Activated CD4-positive, alpha-beta T cell treated with anti-CD3 and anti-CD28 coated beads, Interleukin-2, amount 50 U/mL, for 48 hours (primary cell): ENCODE results near the gene B3GNT5.

Experiments
- DNase-seq, 2 experiments: peaks; one replicate each; pipeline ENCODE4 v3.0.0-alpha.2; 2020

B3GNT5 gene

DNA sequence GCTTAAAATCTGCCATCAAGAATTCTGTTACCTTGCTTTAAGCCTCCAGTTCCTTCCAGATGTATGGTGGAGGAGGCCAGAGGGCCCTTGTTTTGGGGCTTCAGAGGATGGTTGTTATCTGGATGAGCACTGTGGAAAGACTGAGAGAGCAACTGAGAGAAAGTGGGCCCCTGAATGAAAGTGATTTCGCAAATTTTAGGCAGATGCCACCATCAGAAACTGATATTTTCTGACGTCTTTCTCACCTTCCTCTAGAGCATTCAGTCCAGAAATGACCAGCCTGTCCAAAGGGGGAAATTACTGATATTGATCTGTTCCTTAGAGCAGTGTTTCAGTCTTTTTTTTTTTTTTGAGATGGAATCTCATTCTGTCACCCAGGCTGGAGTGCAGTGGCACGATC is 13.4 kb downstream of the B3GNT5 start:
- peak in 1 of 2 experiments; percentile 46 for DNase-seq

DNA sequence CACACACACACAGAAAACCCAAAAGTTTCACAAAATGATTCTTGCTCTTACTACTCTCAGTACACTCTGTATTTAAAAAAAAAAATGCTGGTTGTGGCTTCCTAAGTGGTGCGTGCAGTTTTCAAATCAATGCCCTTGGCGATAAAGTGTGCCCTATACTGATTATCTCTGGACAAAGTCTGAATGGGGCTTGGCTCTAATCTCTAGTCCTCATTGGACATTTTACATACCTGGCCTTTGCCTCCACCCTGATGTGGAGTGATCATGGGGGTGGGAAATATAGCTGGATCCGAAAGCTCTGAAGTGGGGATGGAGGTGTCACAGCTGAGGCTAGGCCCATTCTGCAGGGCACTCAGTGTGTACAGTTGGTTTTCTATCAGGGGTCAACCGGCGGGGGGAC is 14.1 kb downstream of the B3GNT5 start:
- DNase-seq, result no peak

DNA sequence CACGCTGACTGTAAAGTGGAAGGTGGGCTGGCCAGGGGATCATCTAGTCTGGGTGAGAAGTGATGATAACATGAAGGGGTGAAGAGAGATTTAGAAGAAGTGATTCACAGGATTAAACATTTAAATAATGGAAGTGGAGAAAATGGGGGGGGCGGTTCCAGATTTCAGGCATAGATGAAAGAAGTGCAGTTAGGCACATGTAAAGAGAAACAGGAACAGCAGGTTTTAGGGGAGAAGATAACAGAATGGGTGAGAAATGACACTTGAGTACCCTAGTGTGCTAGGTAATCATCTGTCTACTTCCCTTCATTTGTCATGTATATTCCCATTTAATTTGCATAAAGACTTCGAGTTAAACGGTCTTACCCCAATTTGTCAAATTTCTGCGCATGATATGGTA is 15.3 kb downstream of the B3GNT5 start:
- DNase-seq, result peak in 1 of 2 experiments; percentile 29

DNA sequence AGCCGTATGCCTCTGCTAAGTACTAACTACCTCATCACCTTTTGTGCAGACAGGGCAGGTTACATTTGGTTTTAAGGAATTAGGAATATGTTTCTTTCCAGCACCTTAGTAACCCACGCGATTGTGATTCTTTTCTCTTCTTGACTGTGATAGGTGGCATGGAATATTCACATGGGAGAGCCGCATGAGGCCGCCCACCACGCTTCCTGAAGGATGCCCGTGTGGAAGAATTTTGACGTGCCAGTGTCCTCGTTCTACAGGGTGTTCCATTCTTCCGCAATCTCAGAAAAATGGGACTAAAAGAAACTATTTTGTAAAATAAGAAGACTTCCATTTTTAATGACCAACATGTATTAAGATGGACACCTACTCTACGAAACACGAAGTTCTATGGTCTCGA is 16.3 kb downstream of the B3GNT5 start:
- no peak for DNase-seq

DNA sequence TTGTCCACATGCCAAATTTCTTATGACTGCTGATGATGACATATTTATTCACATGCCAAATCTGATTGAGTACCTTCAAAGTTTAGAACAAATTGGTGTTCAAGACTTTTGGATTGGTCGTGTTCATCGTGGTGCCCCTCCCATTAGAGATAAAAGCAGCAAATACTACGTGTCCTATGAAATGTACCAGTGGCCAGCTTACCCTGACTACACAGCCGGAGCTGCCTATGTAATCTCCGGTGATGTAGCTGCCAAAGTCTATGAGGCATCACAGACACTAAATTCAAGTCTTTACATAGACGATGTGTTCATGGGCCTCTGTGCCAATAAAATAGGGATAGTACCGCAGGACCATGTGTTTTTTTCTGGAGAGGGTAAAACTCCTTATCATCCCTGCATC is 17.3 kb downstream of the B3GNT5 start:
- no peak for DNase-seq

DNA sequence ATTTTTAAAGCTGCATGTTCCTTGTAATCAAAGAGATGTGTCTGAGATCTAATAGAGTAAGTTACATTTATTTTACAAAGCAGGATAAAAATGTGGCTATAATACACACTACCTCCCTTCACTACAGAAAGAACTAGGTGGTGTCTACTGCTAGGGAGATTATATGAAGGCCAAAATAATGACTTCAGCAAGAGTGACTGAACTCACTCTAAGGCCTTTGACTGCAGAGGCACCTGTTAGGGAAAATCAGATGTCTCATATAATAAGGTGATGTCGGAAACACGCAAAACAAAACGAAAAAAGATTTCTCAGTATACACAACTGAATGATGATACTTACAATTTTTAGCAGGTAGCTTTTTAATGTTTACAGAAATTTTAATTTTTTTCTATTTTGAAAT is 19.1 kb downstream of the B3GNT5 start:
- DNase-seq, result no peak

DNA sequence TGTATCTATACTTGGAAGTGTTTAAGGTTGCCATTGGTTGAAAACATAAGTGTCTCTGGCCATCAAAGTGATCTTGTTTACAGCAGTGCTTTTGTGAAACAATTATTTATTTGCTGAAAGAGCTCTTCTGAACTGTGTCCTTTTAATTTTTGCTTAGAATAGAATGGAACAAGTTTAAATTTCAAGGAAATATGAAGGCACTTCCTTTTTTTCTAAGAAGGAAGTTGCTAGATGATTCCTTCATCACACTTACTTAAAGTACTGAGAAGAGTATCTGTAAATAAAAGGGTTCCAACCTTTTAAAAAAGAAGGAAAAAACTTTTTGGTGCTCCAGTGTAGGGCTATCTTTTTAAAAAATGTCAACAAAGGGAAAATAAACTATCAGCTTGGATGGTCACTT is 19.7 kb downstream of the B3GNT5 start:
- no peak for DNase-seq

DNA sequence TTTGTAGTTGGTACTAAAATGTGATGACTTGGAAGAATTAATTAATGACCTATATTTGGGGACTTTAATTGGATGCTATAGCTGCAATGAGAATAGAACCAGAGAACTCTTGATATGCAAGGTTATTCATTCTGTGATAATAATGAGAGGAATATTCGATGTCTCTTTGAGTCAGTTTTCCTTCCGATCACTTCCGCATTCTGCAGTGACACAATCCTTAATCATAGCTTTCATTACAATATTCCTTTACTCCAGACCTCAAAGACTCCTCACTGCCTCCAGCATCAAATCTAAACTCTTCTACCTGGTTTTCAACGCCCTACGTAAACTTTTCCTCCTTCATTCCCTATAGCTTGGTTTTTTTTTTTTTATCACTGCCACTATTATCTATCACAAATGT is 21.6 kb downstream of the B3GNT5 start:
- DNase-seq, result no peak

DNA sequence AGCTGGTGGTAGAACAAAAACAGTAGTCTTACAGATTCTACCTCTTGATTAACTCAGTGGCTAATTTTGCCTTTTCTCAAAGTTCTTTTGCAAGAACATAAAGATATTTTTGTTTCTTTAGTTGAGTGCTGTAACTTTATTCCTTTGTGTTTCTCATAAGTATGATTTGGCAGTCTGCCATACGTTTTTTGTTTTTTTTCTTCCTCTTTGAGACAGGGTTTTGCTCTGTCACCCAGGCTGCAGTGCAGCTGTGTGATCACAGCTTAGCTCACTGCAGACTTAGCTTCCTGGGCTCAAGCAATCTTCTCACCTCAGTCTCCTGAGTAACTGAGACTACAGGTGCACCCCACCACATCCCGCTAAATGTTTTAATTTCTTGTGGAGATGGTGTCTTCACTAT is 22.4 kb downstream of the B3GNT5 start:
- no peak for DNase-seq

DNA sequence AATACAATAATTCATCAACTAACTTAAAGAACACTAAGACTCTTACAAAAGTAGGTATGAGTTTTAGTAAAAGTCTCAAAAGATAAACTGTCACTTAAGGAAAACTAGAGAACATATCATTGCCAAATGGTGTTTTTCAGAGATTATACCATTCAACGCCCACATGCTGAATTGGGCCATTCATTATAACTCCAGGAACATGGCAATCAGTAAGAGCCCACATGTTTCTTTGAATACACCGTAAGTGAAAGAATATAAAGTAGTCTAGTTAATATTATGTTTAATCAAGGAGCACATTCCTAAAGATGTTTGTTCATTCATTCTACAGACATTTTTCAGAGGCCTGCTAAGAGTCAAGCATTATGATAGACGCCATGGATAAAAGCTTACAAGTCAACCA is 22.9 kb downstream of the B3GNT5 start:
- no peak for DNase-seq

DNA sequence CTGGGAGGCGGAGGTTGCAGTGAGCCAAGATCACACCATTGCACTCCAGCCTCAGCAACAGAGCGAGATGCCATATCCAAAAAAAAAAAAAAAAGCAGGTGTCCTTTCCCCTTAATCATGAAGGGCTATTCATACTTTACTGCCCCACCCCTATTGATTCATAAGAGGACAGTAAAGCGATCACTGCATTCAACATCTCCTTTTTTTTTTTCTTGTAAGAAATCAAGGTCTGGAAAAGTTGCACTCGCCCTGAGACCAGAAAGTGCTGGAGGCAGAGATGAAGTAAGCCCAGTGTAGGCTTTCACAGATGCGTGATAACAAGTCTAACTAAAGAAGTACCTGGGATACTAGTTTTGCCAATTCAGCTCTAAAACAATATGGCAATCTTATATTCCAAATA is 24.2 kb downstream of the B3GNT5 start:
- DNase-seq, result no peak

DNA sequence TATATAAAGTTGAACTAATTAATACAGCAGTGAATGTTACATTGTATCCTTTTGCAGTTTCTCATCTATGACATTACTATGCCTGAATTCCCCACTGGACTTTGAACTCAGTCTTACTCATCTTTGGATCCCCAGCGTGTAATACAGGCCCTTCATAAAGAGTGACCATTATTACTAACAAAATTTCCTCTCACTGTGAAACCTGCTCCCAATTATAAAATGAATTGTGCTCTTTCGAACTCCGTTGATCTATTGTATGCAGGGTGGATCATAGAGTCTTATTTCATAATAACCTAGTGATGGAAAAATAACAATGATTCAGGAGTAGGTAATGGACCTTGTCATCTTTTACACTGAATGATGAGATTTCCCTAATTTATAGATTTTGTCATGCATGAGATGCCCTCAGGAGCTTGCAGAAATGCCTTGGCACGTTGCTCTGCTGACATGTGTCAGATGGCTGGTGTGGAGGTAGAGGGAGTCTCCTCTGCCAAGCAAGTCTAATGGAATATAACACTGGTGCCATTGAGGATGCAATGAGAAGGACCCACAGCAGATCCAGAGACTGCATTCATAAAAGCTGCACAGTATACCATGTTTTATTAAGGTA is 25.5 kb downstream of the B3GNT5 start:
- no peak for DNase-seq

DNA sequence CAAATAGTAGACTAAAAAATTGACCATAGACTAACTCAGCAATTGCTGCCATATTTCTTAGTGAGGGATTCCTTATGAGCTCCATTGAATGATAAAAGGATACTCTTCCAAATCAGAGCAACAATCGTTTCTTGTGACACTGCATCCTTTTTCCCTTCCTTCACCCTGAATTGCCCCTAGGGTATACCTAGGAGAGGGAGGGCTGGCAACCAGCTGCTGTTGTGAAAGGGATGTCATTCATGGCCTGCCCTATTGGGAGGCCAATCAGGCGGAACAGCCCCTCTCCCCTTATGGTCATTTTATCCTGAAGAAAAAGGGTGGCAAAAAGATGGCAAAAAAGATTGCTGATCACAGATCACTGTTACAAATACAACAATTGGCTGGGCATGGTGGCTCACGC is 26.3 kb downstream of the B3GNT5 start:
- DNase-seq, result no peak

DNA sequence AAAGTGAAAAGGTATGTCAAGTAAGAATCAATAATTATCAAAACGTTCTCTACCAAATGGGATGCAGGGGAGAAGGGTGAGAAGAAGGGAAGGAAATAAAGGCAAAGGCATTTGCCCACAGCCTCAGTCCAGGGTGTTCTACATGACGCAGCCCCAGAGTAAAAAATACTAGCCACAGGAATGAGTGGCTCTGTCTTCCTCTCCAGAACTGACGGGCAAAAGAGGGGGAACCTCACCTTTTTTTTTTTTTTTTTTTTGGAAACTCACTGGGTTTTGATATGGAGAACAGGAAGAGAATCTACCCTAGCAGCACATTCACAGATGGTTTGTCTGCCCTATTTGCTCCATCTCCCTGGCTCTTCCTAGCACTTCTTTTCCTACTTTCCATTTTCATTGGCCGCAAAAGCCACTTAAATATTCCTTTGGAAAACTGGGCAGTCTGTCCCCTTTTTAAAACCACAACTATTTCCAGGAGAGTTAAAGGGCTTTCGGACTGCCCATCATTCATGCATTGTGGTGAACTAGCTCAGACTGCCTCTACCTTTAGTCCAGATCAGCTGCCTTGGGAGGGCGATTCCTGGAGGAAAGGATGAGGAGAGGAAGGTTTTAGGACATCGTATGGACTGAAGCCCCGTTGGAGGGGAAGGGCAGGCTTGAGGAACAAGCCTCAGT is 28.2 kb downstream of the B3GNT5 start:
- no peak for DNase-seq

DNA sequence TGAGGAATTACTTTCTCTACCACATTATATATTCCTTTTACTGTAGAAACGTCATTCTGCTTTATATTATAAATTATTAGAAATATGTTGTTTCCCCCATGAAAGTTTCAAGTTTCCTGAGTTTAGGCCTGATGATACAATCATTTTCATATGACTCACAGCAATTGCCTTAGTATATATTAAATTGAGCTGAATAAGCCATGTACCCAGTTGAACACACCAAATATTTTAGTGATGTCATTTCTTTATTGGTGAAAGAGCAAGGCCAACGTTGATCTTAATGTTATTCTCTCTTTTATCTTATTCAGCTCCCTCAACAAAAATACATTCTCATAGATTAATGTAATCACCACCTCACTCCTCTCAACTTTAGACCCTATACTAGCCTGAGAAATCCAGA is 30.8 kb downstream of the B3GNT5 start:
- DNase-seq, result no peak

DNA sequence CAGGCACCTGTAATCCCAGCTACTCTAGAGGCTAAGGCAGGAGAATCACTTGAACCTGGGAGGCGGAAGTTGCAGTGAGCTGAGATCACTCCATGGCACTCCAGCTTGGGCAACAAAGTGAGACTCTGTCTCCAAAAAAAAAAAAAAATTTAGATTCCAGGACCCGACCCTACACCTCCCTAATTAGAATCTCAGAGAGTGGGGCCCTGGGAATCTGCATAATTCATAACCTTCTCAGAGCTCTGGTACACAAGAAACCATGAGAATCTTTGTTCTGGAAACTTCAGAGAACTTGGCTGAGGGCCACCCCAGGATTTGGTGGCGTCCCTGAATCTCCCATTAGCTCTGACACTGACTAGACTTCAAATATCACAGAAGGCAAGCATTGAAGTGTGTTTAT is 31.5 kb downstream of the B3GNT5 start:
- no peak for DNase-seq

DNA sequence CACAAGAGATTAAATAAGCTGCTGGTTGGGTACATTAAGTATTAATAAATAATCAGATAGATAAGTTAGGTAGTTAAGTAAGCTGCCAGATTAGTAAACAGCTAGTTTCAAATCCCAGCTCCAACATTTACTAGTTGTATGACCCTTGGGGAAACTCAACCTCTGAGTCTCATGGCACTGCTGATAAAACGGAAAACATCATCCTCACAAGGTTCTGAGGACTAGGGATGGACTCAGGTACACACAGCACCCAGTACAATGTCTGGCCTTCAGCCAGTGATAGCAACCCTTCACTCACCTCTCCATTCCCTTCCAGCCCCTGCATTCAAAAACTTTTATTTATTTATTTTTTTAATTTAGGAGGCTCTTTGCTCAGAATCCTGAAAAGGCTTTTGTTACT is 32.3 kb downstream of the B3GNT5 start:
- DNase-seq, result no peak

DNA sequence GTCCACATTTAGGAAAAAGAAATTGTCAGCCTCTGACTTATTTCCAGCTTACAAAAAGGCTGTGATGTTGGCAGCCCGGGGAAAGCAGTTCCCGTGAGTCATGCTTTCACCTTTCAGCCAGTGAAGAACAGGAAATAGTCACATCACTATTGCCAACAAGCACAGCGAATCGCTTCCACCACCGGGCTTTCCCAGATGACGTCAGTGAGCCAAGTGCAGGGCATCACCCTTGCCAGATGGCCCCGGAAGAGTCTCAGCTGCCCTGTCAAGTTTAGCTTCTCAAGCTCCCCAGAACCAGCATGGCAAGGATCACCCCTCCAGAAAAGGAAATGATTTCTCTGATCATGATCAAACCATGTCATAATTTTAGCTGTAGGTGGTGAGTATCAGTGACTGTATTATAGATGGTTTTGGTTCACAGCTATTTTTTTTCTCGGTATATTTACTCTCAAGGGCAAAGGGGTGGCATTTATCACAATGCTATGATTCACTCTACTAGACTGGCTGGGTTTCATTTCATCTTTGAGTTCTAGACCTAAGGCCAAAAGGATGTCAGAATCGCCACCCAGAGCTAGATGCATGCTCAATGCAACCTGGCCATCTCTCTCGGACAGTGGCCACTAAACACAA is 32.9 kb downstream of the B3GNT5 start:
- peak; percentile 94 to 96 for DNase-seq

DNA sequence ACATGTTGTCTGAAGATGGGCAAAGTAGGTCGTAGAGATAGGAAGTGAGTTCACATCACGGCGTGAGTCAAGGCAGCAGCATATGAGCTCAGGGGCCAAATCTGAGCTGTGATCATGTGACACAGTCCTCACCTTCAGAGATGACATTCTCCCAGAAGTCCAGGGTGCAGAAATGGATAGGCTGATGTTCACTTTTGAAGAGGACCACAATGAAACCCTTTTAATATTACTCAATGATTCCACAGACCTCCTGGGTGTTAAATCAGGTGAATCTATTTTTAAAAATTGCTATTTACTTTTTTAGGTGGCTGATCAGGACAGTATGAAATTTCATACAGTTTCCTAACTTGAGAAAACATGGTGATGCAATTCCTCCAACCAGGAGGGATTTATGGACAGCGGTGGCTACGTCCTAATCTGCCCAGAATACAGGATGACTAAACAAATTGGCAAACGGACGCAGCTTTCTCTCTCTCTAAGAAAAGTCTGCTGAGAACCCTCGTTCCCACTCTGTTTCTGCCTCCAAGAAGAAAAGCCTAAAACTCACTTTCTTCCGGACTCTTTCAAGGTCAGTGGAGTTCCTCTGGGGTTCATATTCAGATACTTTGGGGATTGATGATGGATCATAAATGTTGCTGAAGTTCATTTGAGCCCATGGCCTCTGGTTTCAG is 34.4 kb downstream of the B3GNT5 start:
- DNase-seq, result peak in 1 of 2 experiments; percentile 29

DNA sequence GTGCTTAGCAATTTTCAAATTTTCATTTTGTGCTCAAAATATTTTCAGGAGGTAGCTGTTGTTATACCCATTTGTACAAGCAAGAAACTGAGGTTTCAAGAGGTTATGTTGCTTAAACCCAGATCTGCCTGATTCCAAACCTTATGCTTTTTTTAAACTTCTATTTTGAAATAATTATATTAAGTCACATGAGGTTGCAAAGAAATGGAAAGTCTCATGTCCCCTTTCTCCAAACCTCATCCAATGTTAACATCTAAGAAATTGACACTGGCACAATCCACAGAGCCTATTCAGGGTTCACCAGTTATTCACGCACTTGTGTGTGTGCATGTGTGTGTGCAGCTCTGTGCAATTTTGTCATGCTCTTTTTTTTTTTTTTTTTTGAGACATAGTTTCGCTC is 35.1 kb downstream of the B3GNT5 start:
- no peak for DNase-seq

DNA sequence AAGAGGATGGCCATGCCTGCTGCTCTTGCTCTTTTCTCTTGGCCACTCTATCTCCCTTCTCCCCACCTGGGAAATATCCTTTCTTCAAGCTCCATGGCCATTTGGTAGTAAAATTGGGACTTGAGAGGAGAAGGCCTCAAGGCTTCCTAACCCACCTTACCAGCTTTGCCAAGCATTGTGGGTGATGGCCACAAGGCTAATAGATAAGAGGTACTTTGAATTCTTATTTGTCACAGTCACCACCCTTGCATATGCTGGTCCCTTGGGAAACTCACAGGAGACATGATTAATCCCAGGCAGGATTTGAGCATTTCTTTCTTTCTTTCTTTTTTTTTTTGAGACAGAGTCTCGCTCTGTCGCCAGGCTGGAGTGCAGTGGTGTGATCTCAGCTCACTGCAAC is 37.2 kb downstream of the B3GNT5 start:
- DNase-seq, result no peak

DNA sequence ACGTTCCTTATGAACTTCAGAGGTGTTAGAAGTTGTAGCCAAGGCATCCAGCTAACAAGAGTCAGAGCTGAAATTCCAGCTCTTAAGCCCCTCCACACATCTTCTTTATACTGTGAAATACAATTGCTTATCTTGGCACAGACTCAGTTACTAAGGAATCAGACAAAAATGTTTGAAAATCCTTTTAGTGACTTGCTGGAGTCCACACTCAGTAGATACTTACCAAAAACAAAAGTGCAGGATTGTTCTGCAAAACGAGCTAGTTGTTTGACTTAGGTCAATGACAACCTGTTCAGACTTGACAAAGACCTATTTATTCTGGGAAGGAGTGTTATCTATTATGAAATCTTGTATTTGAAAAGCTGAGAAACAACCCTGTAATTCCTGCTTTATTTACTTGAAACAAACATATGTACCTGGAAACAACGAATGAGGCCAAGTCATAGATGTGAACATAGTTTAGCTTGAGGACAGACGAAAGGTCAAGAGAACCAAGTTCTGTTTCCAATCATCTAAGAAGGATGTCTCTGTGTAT is 38.5 kb downstream of the B3GNT5 start:
- no peak for DNase-seq

DNA sequence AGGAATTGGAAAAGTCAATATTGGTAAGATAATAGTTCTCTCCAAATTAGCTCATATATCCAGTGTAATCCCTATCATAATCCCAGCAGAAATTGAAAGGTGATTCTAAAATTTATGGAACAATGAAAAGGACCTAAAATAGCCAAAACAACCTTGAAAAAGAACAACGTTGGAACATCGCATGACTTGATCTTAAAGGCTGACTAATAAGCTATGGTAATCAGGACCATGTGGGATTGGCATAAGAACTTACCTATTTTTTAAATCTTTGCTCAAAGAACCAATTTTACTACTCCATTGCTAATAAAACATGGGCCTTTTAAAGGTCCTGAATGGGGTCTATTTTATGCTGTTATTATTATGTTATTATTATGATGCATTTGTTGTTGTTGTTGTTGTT is 40.9 kb downstream of the B3GNT5 start:
- no peak for DNase-seq

DNA sequence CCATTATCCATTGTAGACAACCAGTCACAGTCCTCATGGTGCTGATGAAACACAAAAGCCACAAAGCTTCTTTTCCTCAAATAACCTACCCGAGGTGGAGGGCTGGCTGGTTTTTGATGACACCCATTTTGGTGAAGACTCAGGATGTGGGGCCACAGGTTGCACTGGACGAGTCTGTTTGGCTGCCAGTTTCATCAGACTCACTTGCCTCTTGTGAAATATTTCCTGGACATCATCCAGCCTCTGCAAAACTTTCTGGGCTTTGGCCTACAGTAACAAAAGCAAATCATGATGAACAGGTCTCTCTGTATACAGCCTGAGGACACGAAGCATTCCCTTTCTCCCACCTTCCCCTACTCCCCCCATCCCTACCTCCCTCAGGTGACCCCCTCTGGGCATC is 42.2 kb downstream of the B3GNT5 start:
- DNase-seq, result no peak
